ENCODE results near the gene KRTAP5-2. TPM values are rescaled to one million over a fixed set of nuclear protein-coding genes. Genes with fewer than 3 reads are reported as not detected.
"Not testable (repeated sequence)": the region's sequence is repeated elsewhere in the genome, so short reads cannot be mapped to it uniquely, and the experiment has no call there.

KRTAP5-2 gene
- total RNA-seq, 4 donors from 2014 or later: not detected

DNA sequence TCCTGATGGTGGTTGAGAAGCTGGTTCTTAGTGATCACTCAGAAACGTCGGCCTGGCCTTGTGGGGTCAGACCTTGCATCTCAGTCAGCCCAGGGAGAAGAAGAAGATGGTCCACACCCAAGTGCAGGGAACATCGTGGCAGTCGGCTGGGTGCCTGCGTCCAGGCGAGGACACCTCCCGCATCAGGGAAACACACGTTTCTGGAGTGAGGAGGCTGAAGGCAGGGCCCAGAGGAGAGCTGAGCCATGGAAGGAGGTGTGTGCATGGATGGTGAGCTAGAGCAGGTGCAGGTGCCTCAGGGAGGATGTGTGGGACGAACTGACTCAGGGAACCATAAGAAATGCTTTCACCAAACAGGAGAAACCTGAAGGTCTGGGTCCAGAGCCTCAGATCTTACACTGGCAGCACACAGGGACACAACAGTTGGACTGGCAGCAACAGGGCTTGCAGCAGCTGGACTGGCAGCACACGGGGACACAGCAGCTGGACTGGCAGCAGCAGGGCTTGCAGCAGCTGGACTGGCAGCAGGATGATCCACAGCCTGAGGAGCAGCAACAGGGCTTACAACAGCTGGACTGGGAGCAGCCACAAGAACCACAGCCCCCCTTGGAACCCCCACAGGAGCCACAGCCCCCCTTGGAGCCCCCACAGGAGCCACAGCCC is 632 bp downstream of the KRTAP5-2 start:
- Histone ChIP-seq H3K27ac (no peak overlapping the region), H3K36me3 (no peaks in the 10 kb centered on the region), H3K4me1 (peaks cover 7 to 20% (median 9%) of the 10 kb centered on the region in 4 donors), H3K4me3 (no peak overlapping the region), H3K27me3 (peaks cover 33% of the 10 kb centered on the region), H3K9me3 (no peaks in the 10 kb centered on the region)
- in situ Hi-C loops (cut with MboI; ENCODE audit: low pct_ligation_motif_present in 1 of 4, low pct_unique_long_range_greater_than_20kb in 1 of 4, low sequenced_read_pairs in 3 of 4) (no loop called here), intact Hi-C loops (cut with DNase I; ENCODE audit: low total_unique reads) (no loop called here)
- no peak for DNase-seq
- 75% methylated on average over 10 of the region's 10 CpGs; no CpG with 5 or more reads in 1 of the 2 donors for WGBS, 2 donors (ENCODE audit: low coverage in 1 of 2)
- no peak for TF ChIP-seq EP300 (IDR thresholded peaks at IDR 0.05; ENCODE audit: low read depth)
- TF ChIP-seq POLR2A (IDR thresholded peaks at IDR 0.05): no peak
- no peak for TF ChIP-seq POLR2AphosphoS5 (IDR thresholded peaks at IDR 0.05)
- TF ChIP-seq, protein P1, sequence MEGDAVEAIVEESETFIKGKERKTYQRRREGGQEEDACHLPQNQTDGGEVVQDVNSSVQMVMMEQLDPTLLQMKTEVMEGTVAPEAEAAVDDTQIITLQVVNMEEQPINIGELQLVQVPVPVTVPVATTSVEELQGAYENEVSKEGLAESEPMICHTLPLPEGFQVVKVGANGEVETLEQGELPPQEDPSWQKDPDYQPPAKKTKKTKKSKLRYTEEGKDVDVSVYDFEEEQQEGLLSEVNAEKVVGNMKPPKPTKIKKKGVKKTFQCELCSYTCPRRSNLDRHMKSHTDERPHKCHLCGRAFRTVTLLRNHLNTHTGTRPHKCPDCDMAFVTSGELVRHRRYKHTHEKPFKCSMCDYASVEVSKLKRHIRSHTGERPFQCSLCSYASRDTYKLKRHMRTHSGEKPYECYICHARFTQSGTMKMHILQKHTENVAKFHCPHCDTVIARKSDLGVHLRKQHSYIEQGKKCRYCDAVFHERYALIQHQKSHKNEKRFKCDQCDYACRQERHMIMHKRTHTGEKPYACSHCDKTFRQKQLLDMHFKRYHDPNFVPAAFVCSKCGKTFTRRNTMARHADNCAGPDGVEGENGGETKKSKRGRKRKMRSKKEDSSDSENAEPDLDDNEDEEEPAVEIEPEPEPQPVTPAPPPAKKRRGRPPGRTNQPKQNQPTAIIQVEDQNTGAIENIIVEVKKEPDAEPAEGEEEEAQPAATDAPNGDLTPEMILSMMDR (IDR thresholded peaks at IDR 0.05): no peak

- H3K4me3 ChIP-seq; H3K36me3 ChIP-seq; H3K9me3 ChIP-seq; in situ Hi-C loops (cut with MboI; ENCODE audit: low pct_ligation_motif_present in 1 of 4, low pct_unique_long_range_greater_than_20kb in 1 of 4, low sequenced_read_pairs in 3 of 4); intact Hi-C loops (cut with DNase I; ENCODE audit: low total_unique reads): not testable (repeated sequence)
- DNase-seq: peak; percentile 53
- Histone ChIP-seq H3K27me3 (peaks cover 33% of the 10 kb centered on the region), H3K4me1 (peaks cover 7 to 20% (median 9%) of the 10 kb centered on the region in 4 donors), H3K27ac (peak overlapping the region; percentile 17 to 71 (median 56))
- WGBS, 2 donors (ENCODE audit: low coverage in 1 of 2): 56% methylated on average over 19 of the region's 19 CpGs; no CpG with 5 or more reads in 1 of the 2 donors
Observed at GRCh38 chr11:1596576-1597121, 1.4 kb downstream of the KRTAP5-2 start.

- Histone ChIP-seq H3K27ac (peak overlapping the region; percentile 17 to 71 (median 56)), H3K27me3 (peaks cover 33% of the 10 kb centered on the region), H3K4me1 (peaks cover 7 to 20% (median 9%) of the 10 kb centered on the region in 4 donors)
- H3K36me3 ChIP-seq; DNase-seq; intact Hi-C loops (cut with DNase I; ENCODE audit: low total_unique reads); H3K9me3 ChIP-seq; H3K4me3 ChIP-seq; in situ Hi-C loops (cut with MboI; ENCODE audit: low pct_ligation_motif_present in 1 of 4, low pct_unique_long_range_greater_than_20kb in 1 of 4, low sequenced_read_pairs in 3 of 4): not testable (repeated sequence)
- 19 to 36% methylated on average over 6 to 11 of the region's 11 CpGs for WGBS, 2 donors (ENCODE audit: low coverage in 1 of 2)
Observed at GRCh38 chr11:1595994-1596575, 2.0 kb downstream of the KRTAP5-2 start.

- TF ChIP-seq, protein P1 (IDR thresholded peaks at IDR 0.05): no peak
- TF ChIP-seq POLR2A (IDR thresholded peaks at IDR 0.05): no peak
- TF ChIP-seq EP300 (IDR thresholded peaks at IDR 0.05; ENCODE audit: low read depth): no peak
- TF ChIP-seq POLR2AphosphoS5 (IDR thresholded peaks at IDR 0.05): no peak
- Histone ChIP-seq H3K4me1 (peaks cover 8 to 30% (median 11%) of the 10 kb centered on the region in 4 donors), H3K4me3 (no peak overlapping the region), H3K27ac (no peak overlapping the region), H3K9me3 (no peaks in the 10 kb centered on the region), H3K27me3 (peaks cover 25% of the 10 kb centered on the region), H3K36me3 (no peaks in the 10 kb centered on the region)
- no peak for DNase-seq
- WGBS, 2 donors (ENCODE audit: low coverage in 1 of 2): 84 to 88% methylated on average over 9 of the region's 9 CpGs
- in situ Hi-C loops (cut with MboI; ENCODE audit: low pct_ligation_motif_present in 1 of 4, low pct_unique_long_range_greater_than_20kb in 1 of 4, low sequenced_read_pairs in 3 of 4) (no loop called here), intact Hi-C loops (cut with DNase I; ENCODE audit: low total_unique reads) (no loop called here)
Observed at GRCh38 chr11:1592628-1593027, 5.5 kb downstream of the KRTAP5-2 start.

- in situ Hi-C loops (cut with MboI; ENCODE audit: low pct_ligation_motif_present in 1 of 4, low pct_unique_long_range_greater_than_20kb in 1 of 4, low sequenced_read_pairs in 3 of 4) (no loop called here), intact Hi-C loops (cut with DNase I; ENCODE audit: low total_unique reads) (loop anchor here (2.0 kb wide), 1 partner anchor 297 kb away; no protein-coding TSS in a partner anchor)
- Histone ChIP-seq H3K27me3 (peaks cover 14% of the 10 kb centered on the region), H3K27ac (no peak overlapping the region), H3K4me3 (no peak overlapping the region), H3K9me3 (no peaks in the 10 kb centered on the region), H3K4me1 (peaks cover 0 to 10% (median 2%) of the 10 kb centered on the region in 4 donors), H3K36me3 (no peaks in the 10 kb centered on the region)
- TF ChIP-seq, protein P1 (IDR thresholded peaks at IDR 0.05): no peak
- TF ChIP-seq EP300 (IDR thresholded peaks at IDR 0.05; ENCODE audit: low read depth) (no peak), POLR2AphosphoS5 (IDR thresholded peaks at IDR 0.05) (no peak), POLR2A (IDR thresholded peaks at IDR 0.05) (no peak)
- WGBS, 2 donors (ENCODE audit: low coverage in 1 of 2): 100% methylated on average over 6 of the region's 6 CpGs; no CpG with 5 or more reads in 1 of the 2 donors
- no peak for DNase-seq
Observed at GRCh38 chr11:1589996-1590395, 8.1 kb downstream of the KRTAP5-2 start.

DNA sequence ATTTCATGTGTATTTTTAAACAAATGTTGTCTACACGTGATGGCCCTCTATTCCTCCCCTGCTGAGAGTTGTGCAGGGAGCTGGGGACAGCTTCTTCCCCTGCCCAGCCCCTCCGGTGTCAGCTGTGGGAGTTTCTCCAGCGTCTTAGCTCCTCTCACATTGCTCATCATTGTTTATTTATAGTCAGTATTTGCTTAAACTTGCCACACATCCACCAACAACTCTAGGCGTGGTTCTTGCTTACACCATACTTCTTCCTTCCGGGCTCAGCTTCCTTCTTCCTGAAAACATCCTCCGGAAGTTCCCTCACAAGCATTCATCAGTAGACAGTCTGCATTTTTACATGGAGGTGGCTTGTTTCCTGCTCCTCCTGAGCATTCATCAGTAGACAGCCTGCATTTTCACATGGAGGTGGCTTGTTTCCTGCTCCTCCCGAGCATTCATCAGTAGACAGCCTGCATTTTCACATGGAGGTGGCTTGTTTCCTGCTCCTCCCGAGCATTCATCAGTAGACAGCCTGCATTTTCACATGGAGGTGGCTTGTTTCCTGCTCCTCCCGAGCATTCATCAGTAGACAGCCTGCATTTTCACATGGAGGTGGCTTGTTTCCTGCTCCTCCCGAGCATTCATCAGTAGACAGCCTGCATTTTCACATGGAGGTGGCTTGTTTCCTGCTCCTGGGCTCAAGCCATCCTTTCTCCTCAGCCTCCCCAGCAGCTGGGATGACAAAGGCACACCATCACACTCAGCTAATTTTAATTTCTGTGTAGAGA is 8.7 kb downstream of the KRTAP5-2 start:
- DNase-seq; H3K4me1 ChIP-seq; H3K4me3 ChIP-seq; in situ Hi-C loops (cut with MboI; ENCODE audit: low pct_ligation_motif_present in 1 of 4, low pct_unique_long_range_greater_than_20kb in 1 of 4, low sequenced_read_pairs in 3 of 4); H3K27me3 ChIP-seq; H3K36me3 ChIP-seq; H3K27ac ChIP-seq; H3K9me3 ChIP-seq: not testable (repeated sequence)
- WGBS, 2 donors (ENCODE audit: low coverage in 1 of 2): 29 to 32% methylated on average over 6 to 8 of the region's 10 CpGs
- intact Hi-C loops (cut with DNase I; ENCODE audit: low total_unique reads): loop anchor here (2.0 kb wide), 1 partner anchor 297 kb away; no protein-coding TSS in a partner anchor
